T-helper 1 cell treated with Interleukin-12 subunit alpha and Interleukin-12 subunit beta and Interleukin-4 antibody, amounts not matched to agents 30 μg/mL and 1 μg/mL, for 36 hours (primary cell): ENCODE measurements around the gene KYAT1.
"Not testable (repeated sequence)": the region's sequence is repeated elsewhere in the genome, so short reads cannot be mapped to it uniquely, and the experiment has no call there.

Experiments used
- H3K27ac Mint-ChIP-seq: one replicate; pipeline ENCODE4 v1.8.0; 2021; ENCODE audit warnings: mild to moderate bottlenecking, mixed read lengths
- H3K27me3 Mint-ChIP-seq: one replicate; pipeline ENCODE4 v1.8.0; 2021; ENCODE audit warnings: low read depth, mixed read lengths
- H3K36me3 Mint-ChIP-seq: one replicate; pipeline ENCODE4 v1.8.0; 2021; ENCODE audit warnings: low read depth, mixed read lengths
- H3K4me1 Mint-ChIP-seq: one replicate; pipeline ENCODE4 v1.8.0; 2021; ENCODE audit warnings: low read depth, mixed read lengths
- H3K4me3 Mint-ChIP-seq: one replicate; pipeline ENCODE4 v1.8.0; 2021; ENCODE audit warnings: mild to moderate bottlenecking, moderate library complexity, mixed read lengths
- H3K9me3 Mint-ChIP-seq: one replicate; pipeline ENCODE4 v1.8.0; 2021; ENCODE audit warnings: mixed read lengths

The KYAT1 gene

GRCh38 chr9:128810873-128811272 is 70.9 kb downstream of the KYAT1 start:
- Mint-ChIP-seq H3K27me3 (no peaks in the 10 kb centered on the region), H3K27ac (no peak overlapping the region), H3K9me3 (no peaks in the 10 kb centered on the region), H3K36me3 (peaks cover 3% of the 10 kb centered on the region), H3K4me1 (no peaks in the 10 kb centered on the region), H3K4me3 (no peak overlapping the region)

GRCh38 chr9:128809831-128810230 is 71.9 kb downstream of the KYAT1 start:
- Mint-ChIP-seq H3K4me1 (no peaks in the 10 kb centered on the region), H3K36me3 (peaks cover 3% of the 10 kb centered on the region), H3K9me3 (no peaks in the 10 kb centered on the region), H3K4me3 (no peak overlapping the region), H3K27ac (no peak overlapping the region), H3K27me3 (no peaks in the 10 kb centered on the region)

- Mint-ChIP-seq H3K36me3 (peaks cover 3% of the 10 kb centered on the region), H3K27me3 (no peaks in the 10 kb centered on the region), H3K27ac (no peak overlapping the region), H3K9me3 (no peaks in the 10 kb centered on the region), H3K4me1 (no peaks in the 10 kb centered on the region), H3K4me3 (no peak overlapping the region)
These were observed 72.6 kb downstream of the KYAT1 start for GRCh38 chr9:128809036-128809599.

- Mint-ChIP-seq H3K27ac (no peak overlapping the region), H3K4me3 (no peak overlapping the region), H3K27me3 (no peaks in the 10 kb centered on the region), H3K4me1 (no peaks in the 10 kb centered on the region), H3K9me3 (no peaks in the 10 kb centered on the region), H3K36me3 (peaks cover 3% of the 10 kb centered on the region)
These were observed 73.2 kb downstream of the KYAT1 start for GRCh38 chr9:128808543-128808942.

GRCh38 chr9:128807827-128808226 is 73.9 kb downstream of the KYAT1 start:
- no peaks in the 10 kb centered on the region for H3K27me3 Mint-ChIP-seq
- H3K36me3 Mint-ChIP-seq = peaks cover 3% of the 10 kb centered on the region
- no peak overlapping the region for H3K4me3 Mint-ChIP-seq
- no peak overlapping the region for H3K27ac Mint-ChIP-seq
- no peaks in the 10 kb centered on the region for H3K9me3 Mint-ChIP-seq
- no peaks in the 10 kb centered on the region for H3K4me1 Mint-ChIP-seq

GRCh38 chr9:128805661-128806060 is 76.1 kb downstream of the KYAT1 start:
- Mint-ChIP-seq H3K4me1 (no peaks in the 10 kb centered on the region), H3K9me3 (no peaks in the 10 kb centered on the region), H3K4me3 (no peak overlapping the region), H3K27me3 (no peaks in the 10 kb centered on the region), H3K36me3 (peaks cover 3% of the 10 kb centered on the region), H3K27ac (no peak overlapping the region)

GRCh38 chr9:128802482-128802881 is 79.3 kb downstream of the KYAT1 start:
- no peaks in the 10 kb centered on the region for H3K9me3 Mint-ChIP-seq
- no peak overlapping the region for H3K4me3 Mint-ChIP-seq
- no peaks in the 10 kb centered on the region for H3K36me3 Mint-ChIP-seq
- H3K27me3 Mint-ChIP-seq = no peaks in the 10 kb centered on the region
- H3K27ac Mint-ChIP-seq = no peak overlapping the region
- H3K4me1 Mint-ChIP-seq = no peaks in the 10 kb centered on the region

- no peaks in the 10 kb centered on the region for H3K9me3 Mint-ChIP-seq
- H3K27ac Mint-ChIP-seq = no peak overlapping the region
- H3K36me3 Mint-ChIP-seq = peaks cover 3% of the 10 kb centered on the region
- H3K27me3 Mint-ChIP-seq = no peaks in the 10 kb centered on the region
- H3K4me1 Mint-ChIP-seq = no peaks in the 10 kb centered on the region
- H3K4me3 Mint-ChIP-seq = no peak overlapping the region
These were observed 81.7 kb downstream of the KYAT1 start for GRCh38 chr9:128800061-128800460.

GRCh38 chr9:128798896-128799295 is 82.9 kb downstream of the KYAT1 start:
- H3K4me3 Mint-ChIP-seq = no peak overlapping the region
- no peaks in the 10 kb centered on the region for H3K27me3 Mint-ChIP-seq
- no peaks in the 10 kb centered on the region for H3K9me3 Mint-ChIP-seq
- H3K4me1 Mint-ChIP-seq = peaks cover 2% of the 10 kb centered on the region
- no peak overlapping the region for H3K27ac Mint-ChIP-seq
- H3K36me3 Mint-ChIP-seq = peaks cover 3% of the 10 kb centered on the region

GRCh38 chr9:128794961-128795360 is 86.8 kb downstream of the KYAT1 start:
- not testable (repeated sequence) for H3K27ac Mint-ChIP-seq, H3K36me3 Mint-ChIP-seq, H3K4me1 Mint-ChIP-seq, H3K4me3 Mint-ChIP-seq, H3K27me3 Mint-ChIP-seq, H3K9me3 Mint-ChIP-seq

GRCh38 chr9:128792978-128793686 is 88.6 kb downstream of the KYAT1 start:
- peaks cover 7% of the 10 kb centered on the region for H3K36me3 Mint-ChIP-seq
- H3K4me1 Mint-ChIP-seq = peaks cover 12% of the 10 kb centered on the region
- no peaks in the 10 kb centered on the region for H3K27me3 Mint-ChIP-seq
- H3K4me3 Mint-ChIP-seq = no peak overlapping the region
- no peak overlapping the region for H3K27ac Mint-ChIP-seq
- no peaks in the 10 kb centered on the region for H3K9me3 Mint-ChIP-seq

- Mint-ChIP-seq H3K36me3 (peaks cover 5% of the 10 kb centered on the region), H3K4me3 (no peak overlapping the region), H3K9me3 (no peaks in the 10 kb centered on the region), H3K27ac (no peak overlapping the region), H3K27me3 (no peaks in the 10 kb centered on the region), H3K4me1 (peaks cover 19% of the 10 kb centered on the region)
These were observed 89.6 kb downstream of the KYAT1 start for GRCh38 chr9:128792134-128792533.

- no peaks in the 10 kb centered on the region for H3K27me3 Mint-ChIP-seq
- no peak overlapping the region for H3K27ac Mint-ChIP-seq
- H3K9me3 Mint-ChIP-seq = no peaks in the 10 kb centered on the region
- peaks cover 22% of the 10 kb centered on the region for H3K4me1 Mint-ChIP-seq
- H3K4me3 Mint-ChIP-seq = no peak overlapping the region
- H3K36me3 Mint-ChIP-seq = peaks cover 4% of the 10 kb centered on the region
These were observed 91.2 kb downstream of the KYAT1 start for GRCh38 chr9:128790536-128790935.

- H3K9me3 Mint-ChIP-seq = no peaks in the 10 kb centered on the region
- H3K27ac Mint-ChIP-seq = no peak overlapping the region
- H3K4me1 Mint-ChIP-seq = peaks cover 18% of the 10 kb centered on the region
- peak overlapping the region; percentile 97 for H3K4me3 Mint-ChIP-seq
- no peaks in the 10 kb centered on the region for H3K27me3 Mint-ChIP-seq
- H3K36me3 Mint-ChIP-seq = peaks cover 4% of the 10 kb centered on the region
These were observed 93.3 kb downstream of the KYAT1 start for GRCh38 chr9:128788445-128788844.

GRCh38 chr9:128787659-128788058 is 94.1 kb downstream of the KYAT1 start:
- no peaks in the 10 kb centered on the region for H3K9me3 Mint-ChIP-seq
- no peaks in the 10 kb centered on the region for H3K27me3 Mint-ChIP-seq
- peak overlapping the region; percentile 97 for H3K4me3 Mint-ChIP-seq
- peaks cover under 1% of the 10 kb centered on the region for H3K36me3 Mint-ChIP-seq
- peaks cover 18% of the 10 kb centered on the region for H3K4me1 Mint-ChIP-seq
- peak overlapping the region; percentile 93 for H3K27ac Mint-ChIP-seq
